ENCODE measurements around the gene GLS.
"Not testable (repeated sequence)": the region's sequence is repeated elsewhere in the genome, so short reads cannot be mapped to it uniquely, and the experiment has no call there.

GLS gene

DNA sequence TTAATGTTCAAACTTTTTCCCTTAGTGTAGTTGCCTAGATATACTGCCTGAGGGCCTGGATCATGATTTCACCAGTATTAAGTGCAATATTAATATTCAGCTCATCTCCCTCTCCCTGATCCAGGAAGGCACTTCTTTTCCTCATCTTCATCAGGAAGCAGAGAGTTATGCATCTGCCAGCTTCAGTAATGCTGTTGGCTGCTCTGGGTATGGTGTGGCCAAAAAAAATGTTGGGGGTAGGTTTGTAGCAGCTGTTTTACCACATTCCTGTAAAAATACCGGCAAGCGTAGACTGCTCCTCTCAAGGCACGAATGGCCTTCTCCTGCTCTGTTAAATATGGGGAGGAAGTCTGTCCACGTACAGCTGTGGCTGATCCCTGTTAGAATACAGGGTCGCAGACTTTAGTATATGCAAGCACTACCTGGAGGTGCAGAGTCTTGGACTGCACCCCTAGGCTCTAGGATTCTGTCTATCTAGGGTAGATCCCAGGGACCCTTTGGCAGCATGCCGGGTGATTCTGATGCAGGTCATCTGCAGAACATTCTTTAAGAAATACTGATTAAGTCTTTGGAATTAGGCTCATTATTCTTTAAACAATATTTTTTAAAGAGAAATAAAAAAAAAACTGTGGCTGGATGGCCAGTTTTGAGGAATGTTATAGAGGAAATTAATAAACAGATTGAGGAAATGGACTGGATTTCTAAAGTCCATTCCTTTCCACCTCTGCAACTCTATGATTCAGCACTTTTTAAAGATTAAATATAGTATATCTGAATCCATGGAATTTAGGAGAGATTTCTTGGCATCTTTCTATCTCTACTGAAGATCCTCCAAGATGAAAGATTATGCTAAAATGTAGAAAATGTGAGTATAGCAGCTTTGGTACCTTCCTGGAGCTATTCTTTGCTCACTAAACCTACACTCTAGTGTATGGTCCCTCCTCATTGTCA, 21.0 kb upstream of the GLS start:
- Histone ChIP-seq H3K9me3 (ENCODE audit: control insufficient read depth in 1 of 2, low read length in 2 of 2) (no peaks in the 10 kb centered on the region), H3K27ac (ENCODE audit: low read length) (no peak overlapping the region), H3K4me3 (ENCODE audit: low read depth in 1 of 2, low read length in 2 of 2) (no peak overlapping the region), H3K36me3 (ENCODE audit: control insufficient read depth in 1 of 2, insufficient read depth in 2 of 2, low read length in 2 of 2) (peaks cover 0 to 4% of the 10 kb centered on the region in 2 donors), H3K4me1 (ENCODE audit: control insufficient read depth in 1 of 2, insufficient read depth in 2 of 2, low read length in 2 of 2) (peaks cover 4 to 28% of the 10 kb centered on the region in 2 donors), H3K27me3 (ENCODE audit: low read depth, low read length) (no peaks in the 10 kb centered on the region)

DNA sequence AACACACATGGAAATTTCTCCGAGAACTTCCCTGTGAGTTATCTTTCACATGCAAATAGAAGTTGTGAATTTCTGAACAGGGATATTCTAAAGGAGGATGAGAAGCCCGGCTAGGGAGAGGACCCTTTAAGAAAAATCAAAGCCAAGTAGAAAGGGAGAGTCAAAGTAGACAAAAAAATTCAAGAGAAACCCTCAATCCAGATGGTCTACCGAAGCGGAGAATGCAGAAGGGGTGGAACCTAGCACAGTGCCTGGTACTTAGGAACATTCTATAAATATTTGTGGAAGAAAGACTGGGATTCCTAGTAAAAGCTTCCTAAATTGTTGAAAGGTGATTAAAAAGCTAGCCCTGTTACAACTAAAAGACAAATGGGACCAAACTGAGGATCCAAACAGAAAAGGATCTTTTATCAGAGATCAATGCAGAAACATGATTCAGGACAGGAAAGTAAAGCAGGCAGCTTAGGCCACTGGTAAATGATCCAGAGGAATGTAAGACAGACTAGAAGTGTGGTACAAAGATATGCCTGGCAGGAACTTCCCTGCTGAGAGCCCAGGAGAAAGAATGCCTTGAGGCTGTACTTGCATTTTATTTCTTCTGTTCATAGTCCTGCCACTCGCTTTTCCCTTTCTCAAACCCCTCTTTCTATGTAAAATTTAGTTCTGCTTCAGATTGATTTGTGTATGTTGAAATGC, 19.5 kb upstream of the GLS start:
- Histone ChIP-seq H3K4me3 (ENCODE audit: low read depth in 1 of 2, low read length in 2 of 2) (no peak overlapping the region), H3K36me3 (ENCODE audit: control insufficient read depth in 1 of 2, insufficient read depth in 2 of 2, low read length in 2 of 2) (peaks cover 0 to 4% of the 10 kb centered on the region in 2 donors), H3K9me3 (ENCODE audit: control insufficient read depth in 1 of 2, low read length in 2 of 2) (no peaks in the 10 kb centered on the region), H3K4me1 (ENCODE audit: control insufficient read depth in 1 of 2, insufficient read depth in 2 of 2, low read length in 2 of 2) (peaks cover 4 to 28% of the 10 kb centered on the region in 2 donors), H3K27ac (ENCODE audit: low read length) (no peak overlapping the region), H3K27me3 (ENCODE audit: low read depth, low read length) (no peaks in the 10 kb centered on the region)

DNA sequence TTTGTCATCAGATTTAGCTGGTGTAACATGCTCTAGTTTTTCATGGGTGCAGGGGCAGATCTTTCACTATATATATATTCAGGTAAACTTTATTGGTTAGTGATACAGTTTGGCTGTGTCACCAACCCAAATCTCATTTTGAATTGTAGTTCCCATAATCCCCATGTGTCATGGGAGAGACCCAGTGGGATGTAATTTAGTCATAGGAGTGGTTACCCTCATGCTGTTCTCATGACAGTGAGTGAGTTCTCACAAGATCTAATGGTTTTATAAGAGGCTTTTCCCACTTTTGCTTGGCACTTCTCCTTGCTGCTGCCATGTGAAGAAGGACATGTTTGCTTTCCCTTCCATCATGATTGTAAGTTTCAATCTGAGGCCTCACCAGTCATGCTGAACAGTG, 18.5 kb upstream of the GLS start:
- not testable (repeated sequence) for H3K9me3 ChIP-seq (ENCODE audit: control insufficient read depth in 1 of 2, low read length in 2 of 2); H3K27me3 ChIP-seq (ENCODE audit: low read depth, low read length); H3K4me3 ChIP-seq (ENCODE audit: low read depth in 1 of 2, low read length in 2 of 2); H3K36me3 ChIP-seq (ENCODE audit: control insufficient read depth in 1 of 2, insufficient read depth in 2 of 2, low read length in 2 of 2); H3K27ac ChIP-seq (ENCODE audit: low read length)
- H3K4me1 ChIP-seq (ENCODE audit: control insufficient read depth in 1 of 2, insufficient read depth in 2 of 2, low read length in 2 of 2): peaks cover 4 to 28% of the 10 kb centered on the region in 2 donors

- H3K4me1 ChIP-seq (ENCODE audit: control insufficient read depth in 1 of 2, insufficient read depth in 2 of 2, low read length in 2 of 2): peaks cover 4 to 28% of the 10 kb centered on the region in 2 donors
These were observed 18.0 kb upstream of the GLS start for GRCh38 chr2:190862571-190862991.

GRCh38 chr2:190863946-190864345, 16.7 kb upstream of the GLS start:
- H3K27me3 ChIP-seq (ENCODE audit: low read depth, low read length): no peaks in the 10 kb centered on the region
- peaks cover 0 to 4% of the 10 kb centered on the region in 2 donors for H3K36me3 ChIP-seq (ENCODE audit: control insufficient read depth in 1 of 2, insufficient read depth in 2 of 2, low read length in 2 of 2)
- H3K9me3 ChIP-seq (ENCODE audit: control insufficient read depth in 1 of 2, low read length in 2 of 2): no peaks in the 10 kb centered on the region
- no peak overlapping the region for H3K4me3 ChIP-seq (ENCODE audit: low read depth in 1 of 2, low read length in 2 of 2)
- H3K4me1 ChIP-seq (ENCODE audit: control insufficient read depth in 1 of 2, insufficient read depth in 2 of 2, low read length in 2 of 2): peaks cover 4 to 28% of the 10 kb centered on the region in 2 donors
- no peak overlapping the region for H3K27ac ChIP-seq (ENCODE audit: low read length)

More at GRCh38 chr2:190862571-190862991, 18.0 kb upstream of the GLS start:
- Histone ChIP-seq H3K27ac (ENCODE audit: low read length) (no peak overlapping the region), H3K4me3 (ENCODE audit: low read depth in 1 of 2, low read length in 2 of 2) (no peak overlapping the region), H3K9me3 (ENCODE audit: control insufficient read depth in 1 of 2, low read length in 2 of 2) (no peaks in the 10 kb centered on the region), H3K36me3 (ENCODE audit: control insufficient read depth in 1 of 2, insufficient read depth in 2 of 2, low read length in 2 of 2) (peaks cover 0 to 4% of the 10 kb centered on the region in 2 donors), H3K27me3 (ENCODE audit: low read depth, low read length) (no peaks in the 10 kb centered on the region)

DNA sequence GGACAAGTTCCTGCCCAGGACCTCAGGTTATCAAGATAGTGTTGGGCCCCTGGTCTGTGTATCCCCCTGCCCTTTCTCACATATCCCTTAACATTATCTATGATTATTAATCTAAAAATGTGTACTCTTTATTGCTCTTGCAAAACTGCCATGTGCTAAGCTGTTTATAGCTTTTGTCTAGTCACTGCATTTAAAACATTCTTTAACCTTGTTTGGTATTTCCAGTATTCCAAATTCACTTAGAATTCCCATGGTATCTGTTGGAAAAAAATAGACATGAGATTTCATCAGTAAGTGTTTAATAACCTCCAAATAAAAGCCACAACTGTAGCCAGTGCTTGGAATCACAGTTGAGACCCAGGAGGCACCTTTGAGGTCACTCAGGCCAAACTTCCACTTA, 16.2 kb upstream of the GLS start:
- Histone ChIP-seq H3K27ac (ENCODE audit: low read length) (no peak overlapping the region), H3K4me3 (ENCODE audit: low read depth in 1 of 2, low read length in 2 of 2) (no peak overlapping the region), H3K27me3 (ENCODE audit: low read depth, low read length) (no peaks in the 10 kb centered on the region)

DNA sequence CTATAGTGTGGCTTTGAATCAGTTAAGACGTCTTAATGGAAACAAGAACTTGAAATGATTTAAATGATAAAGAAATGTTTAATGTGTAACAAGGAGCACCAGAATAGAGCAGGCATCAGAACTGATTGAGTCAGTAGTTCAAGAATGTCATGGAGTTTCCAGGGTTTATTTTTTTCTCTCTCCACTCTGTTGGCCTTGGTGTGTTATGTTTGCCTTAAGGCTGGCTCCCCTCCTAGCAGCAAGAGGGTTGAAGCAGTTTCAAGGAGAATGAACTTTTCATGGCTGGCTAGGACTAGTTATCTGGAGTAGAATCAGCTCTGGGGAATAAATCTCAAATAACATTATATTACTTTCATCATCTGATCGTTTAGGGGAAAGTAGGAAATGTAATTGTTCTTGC, 13.4 kb upstream of the GLS start:
- H3K4me3 ChIP-seq (ENCODE audit: low read depth in 1 of 2, low read length in 2 of 2): no peak overlapping the region
- H3K36me3 ChIP-seq (ENCODE audit: control insufficient read depth in 1 of 2, insufficient read depth in 2 of 2, low read length in 2 of 2): no peaks in the 10 kb centered on the region
- H3K9me3 ChIP-seq (ENCODE audit: control insufficient read depth in 1 of 2, low read length in 2 of 2): no peaks in the 10 kb centered on the region
- no peaks in the 10 kb centered on the region for H3K27me3 ChIP-seq (ENCODE audit: low read depth, low read length)
- H3K27ac ChIP-seq (ENCODE audit: low read length): no peak overlapping the region
- H3K4me1 ChIP-seq (ENCODE audit: control insufficient read depth in 1 of 2, insufficient read depth in 2 of 2, low read length in 2 of 2): peaks cover 4 to 10% of the 10 kb centered on the region in 2 donors

More for the DNA sequence above, 16.2 kb upstream of the GLS start:
- H3K36me3 ChIP-seq (ENCODE audit: control insufficient read depth in 1 of 2, insufficient read depth in 2 of 2, low read length in 2 of 2): peaks cover 0 to 4% of the 10 kb centered on the region in 2 donors
- H3K9me3 ChIP-seq (ENCODE audit: control insufficient read depth in 1 of 2, low read length in 2 of 2): no peaks in the 10 kb centered on the region
- peaks cover 4 to 26% of the 10 kb centered on the region in 2 donors for H3K4me1 ChIP-seq (ENCODE audit: control insufficient read depth in 1 of 2, insufficient read depth in 2 of 2, low read length in 2 of 2)

DNA sequence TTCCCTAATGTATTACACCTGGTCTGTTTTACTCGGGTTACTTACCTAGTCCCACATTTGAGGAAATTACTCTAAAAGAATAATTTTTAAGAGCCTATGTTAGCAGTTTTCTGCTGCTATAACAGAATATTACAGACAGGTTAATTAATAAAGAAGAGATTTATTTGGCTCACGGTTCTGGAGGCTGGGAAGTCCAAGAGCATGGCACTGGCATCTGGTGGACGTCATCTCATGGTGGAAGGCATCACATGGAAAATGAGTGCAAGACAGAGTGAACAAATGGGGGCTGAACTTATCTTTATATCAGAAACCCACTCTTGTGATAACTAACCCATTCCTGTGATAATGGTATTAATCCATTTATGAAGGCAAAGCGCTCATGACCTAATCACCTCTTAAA, 12.8 kb upstream of the GLS start:
- H3K4me1 ChIP-seq (ENCODE audit: control insufficient read depth in 1 of 2, insufficient read depth in 2 of 2, low read length in 2 of 2): peaks cover 4 to 10% of the 10 kb centered on the region in 2 donors
- H3K4me3 ChIP-seq (ENCODE audit: low read depth in 1 of 2, low read length in 2 of 2): no peak overlapping the region
- H3K9me3 ChIP-seq (ENCODE audit: control insufficient read depth in 1 of 2, low read length in 2 of 2): no peaks in the 10 kb centered on the region
- no peak overlapping the region for H3K27ac ChIP-seq (ENCODE audit: low read length)
- no peaks in the 10 kb centered on the region for H3K27me3 ChIP-seq (ENCODE audit: low read depth, low read length)
- no peaks in the 10 kb centered on the region for H3K36me3 ChIP-seq (ENCODE audit: control insufficient read depth in 1 of 2, insufficient read depth in 2 of 2, low read length in 2 of 2)

DNA sequence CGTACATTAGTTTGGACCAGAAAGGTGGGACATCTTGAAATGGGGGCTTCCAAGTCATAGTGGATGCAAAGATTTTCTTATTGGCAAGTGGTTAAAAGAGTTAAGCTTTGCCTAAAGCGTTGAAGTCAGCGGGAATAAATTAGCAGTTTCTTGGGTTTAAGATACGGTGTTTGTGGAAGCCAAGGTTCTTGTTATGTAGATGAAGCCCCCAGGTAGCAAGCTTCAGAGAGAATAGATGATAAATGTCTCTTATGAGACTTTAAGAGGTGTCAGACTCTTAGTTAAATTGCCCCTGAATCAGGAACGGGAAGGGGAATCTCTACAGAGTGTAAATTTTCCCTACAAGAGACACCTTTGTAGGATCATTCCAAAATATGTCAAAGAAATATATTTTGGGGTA, 10.9 kb upstream of the GLS start:
- Histone ChIP-seq H3K27ac (ENCODE audit: low read length) (no peak overlapping the region), H3K36me3 (ENCODE audit: control insufficient read depth in 1 of 2, insufficient read depth in 2 of 2, low read length in 2 of 2) (no peaks in the 10 kb centered on the region), H3K4me3 (ENCODE audit: low read depth in 1 of 2, low read length in 2 of 2) (no peak overlapping the region), H3K27me3 (ENCODE audit: low read depth, low read length) (no peaks in the 10 kb centered on the region), H3K9me3 (ENCODE audit: control insufficient read depth in 1 of 2, low read length in 2 of 2) (no peaks in the 10 kb centered on the region), H3K4me1 (ENCODE audit: control insufficient read depth in 1 of 2, insufficient read depth in 2 of 2, low read length in 2 of 2) (no peaks in the 10 kb centered on the region)

GRCh38 chr2:190873451-190873850, 7.2 kb upstream of the GLS start:
- H3K27me3 ChIP-seq (ENCODE audit: low read depth, low read length); H3K4me3 ChIP-seq (ENCODE audit: low read depth in 1 of 2, low read length in 2 of 2); H3K4me1 ChIP-seq (ENCODE audit: control insufficient read depth in 1 of 2, insufficient read depth in 2 of 2, low read length in 2 of 2); H3K36me3 ChIP-seq (ENCODE audit: control insufficient read depth in 1 of 2, insufficient read depth in 2 of 2, low read length in 2 of 2); H3K9me3 ChIP-seq (ENCODE audit: control insufficient read depth in 1 of 2, low read length in 2 of 2); H3K27ac ChIP-seq (ENCODE audit: low read length): not testable (repeated sequence)

- Histone ChIP-seq H3K27me3 (ENCODE audit: low read depth, low read length) (no peaks in the 10 kb centered on the region), H3K9me3 (ENCODE audit: control insufficient read depth in 1 of 2, low read length in 2 of 2) (no peaks in the 10 kb centered on the region), H3K4me3 (ENCODE audit: low read depth in 1 of 2, low read length in 2 of 2) (no peak overlapping the region), H3K36me3 (ENCODE audit: control insufficient read depth in 1 of 2, insufficient read depth in 2 of 2, low read length in 2 of 2) (peaks cover 0 to 5% of the 10 kb centered on the region in 2 donors), H3K27ac (ENCODE audit: low read length) (no peak overlapping the region), H3K4me1 (ENCODE audit: control insufficient read depth in 1 of 2, insufficient read depth in 2 of 2, low read length in 2 of 2) (peaks cover 0 to 5% of the 10 kb centered on the region in 2 donors)
These were observed 4.7 kb upstream of the GLS start for GRCh38 chr2:190875891-190876290.

Data from muscle layer of duodenum (tissue), 2 donors.